Measurements from ENCODE around the gene MYO6. TPM values are rescaled to one million over a fixed set of nuclear protein-coding genes. Genes with fewer than 3 reads are reported as not detected.
A peak's percentile ranks its signal among the peaks of the same experiment; 100 is the strongest.

Gene MYO6
- total and polyA plus RNA-seq, 2 donors from 2014 or later: 32.0 to 114 TPM

GRCh38 chr6:75922226-75922625 lies 173.2 kb downstream of the MYO6 start:
- no peaks in the 10 kb centered on the region for H3K9me3 ChIP-seq (ENCODE audit: control insufficient read depth in 2 of 3, insufficient read depth in 1 of 3, low read length in 3 of 3)
- FAIRE-seq (no peak), DNase-seq (no peak)
- H3K36me3 ChIP-seq (ENCODE audit: control insufficient read depth in 2 of 3, insufficient read depth in 3 of 3, low read length in 3 of 3): peaks cover 0 to 15% (median 9%) of the 10 kb centered on the region in 3 donors
- no peak overlapping the region for H3K27ac ChIP-seq (ENCODE audit: low read depth in 2 of 2, low read length in 2 of 2)
- intact Hi-C loops (cut with DNase I): no loop called here
- H3K4me3 ChIP-seq (ENCODE audit: low read length in 3 of 3): no peak overlapping the region
- H3K27me3 ChIP-seq (ENCODE audit: control insufficient read depth, insufficient read depth, low read length): no peaks in the 10 kb centered on the region
- H3K4me1 ChIP-seq (ENCODE audit: control insufficient read depth in 2 of 3, insufficient read depth in 2 of 3, low read depth in 1 of 3, low read length in 3 of 3): no peaks in the 10 kb centered on the region
- TF ChIP-seq CTCF (IDR thresholded peaks at IDR 0.05; ENCODE audit: borderline replicate concordance, extremely low read depth, insufficient read depth): no peak
- no peak overlapping the region for H3K9ac ChIP-seq (ENCODE audit: low read length in 3 of 3)

DNA sequence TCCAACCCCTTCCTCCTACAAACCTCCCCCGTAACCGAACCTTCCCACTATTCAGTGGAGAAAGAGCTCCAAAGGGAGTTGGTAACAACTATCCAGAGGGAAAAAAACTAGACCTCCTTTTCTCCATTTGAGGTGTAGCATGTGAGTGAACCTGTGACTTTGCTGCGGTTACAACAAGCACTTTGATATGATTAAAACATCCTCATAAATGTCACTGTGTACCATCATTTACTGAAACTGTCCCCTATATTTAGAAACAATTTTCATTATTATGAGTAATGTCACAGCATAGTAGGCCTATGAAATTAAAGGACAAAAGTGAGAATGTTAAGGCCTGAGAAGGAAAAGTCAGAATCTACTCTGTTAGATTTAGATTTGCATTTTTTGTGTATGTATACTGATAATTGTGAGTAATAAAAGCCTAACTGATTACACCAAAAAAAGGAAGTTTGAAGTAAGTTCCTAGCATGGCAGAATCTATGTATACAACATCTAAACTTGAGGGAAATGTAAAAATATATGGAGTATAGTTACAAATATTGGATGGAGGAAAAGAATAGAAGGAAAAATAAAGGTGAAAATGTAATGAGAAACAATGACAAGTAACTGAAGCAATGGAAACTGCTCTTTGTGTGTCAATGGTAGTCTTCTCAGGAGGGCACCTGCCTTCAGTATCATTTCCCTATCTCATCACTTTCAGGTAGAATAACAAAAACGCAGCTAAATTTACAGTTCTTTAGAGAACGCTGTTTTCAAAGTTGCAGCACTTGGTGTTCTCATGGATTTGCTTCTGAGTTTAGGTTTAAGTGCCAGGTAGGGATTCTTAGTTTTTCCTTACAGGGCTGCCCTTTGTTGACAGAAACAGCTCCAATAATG lies 177.5 kb downstream of the MYO6 start:
- Histone ChIP-seq H3K36me3 (ENCODE audit: control insufficient read depth in 2 of 3, insufficient read depth in 3 of 3, low read length in 3 of 3) (no peaks in the 10 kb centered on the region), H3K9me3 (ENCODE audit: control insufficient read depth in 2 of 3, insufficient read depth in 1 of 3, low read length in 3 of 3) (no peaks in the 10 kb centered on the region), H3K4me3 (ENCODE audit: low read length in 3 of 3) (no peak overlapping the region), H3K27ac (ENCODE audit: low read depth in 2 of 2, low read length in 2 of 2) (no peak overlapping the region), H3K4me1 (ENCODE audit: control insufficient read depth in 2 of 3, insufficient read depth in 2 of 3, low read depth in 1 of 3, low read length in 3 of 3) (no peaks in the 10 kb centered on the region), H3K9ac (ENCODE audit: low read length in 3 of 3) (no peak overlapping the region), H3K27me3 (ENCODE audit: control insufficient read depth, insufficient read depth, low read length) (no peaks in the 10 kb centered on the region)
- intact Hi-C loops (cut with DNase I): no loop called here
- no peak for FAIRE-seq
- no peak for DNase-seq
- TF ChIP-seq CTCF (IDR thresholded peaks at IDR 0.05; ENCODE audit: borderline replicate concordance, extremely low read depth, insufficient read depth): no peak

DNA sequence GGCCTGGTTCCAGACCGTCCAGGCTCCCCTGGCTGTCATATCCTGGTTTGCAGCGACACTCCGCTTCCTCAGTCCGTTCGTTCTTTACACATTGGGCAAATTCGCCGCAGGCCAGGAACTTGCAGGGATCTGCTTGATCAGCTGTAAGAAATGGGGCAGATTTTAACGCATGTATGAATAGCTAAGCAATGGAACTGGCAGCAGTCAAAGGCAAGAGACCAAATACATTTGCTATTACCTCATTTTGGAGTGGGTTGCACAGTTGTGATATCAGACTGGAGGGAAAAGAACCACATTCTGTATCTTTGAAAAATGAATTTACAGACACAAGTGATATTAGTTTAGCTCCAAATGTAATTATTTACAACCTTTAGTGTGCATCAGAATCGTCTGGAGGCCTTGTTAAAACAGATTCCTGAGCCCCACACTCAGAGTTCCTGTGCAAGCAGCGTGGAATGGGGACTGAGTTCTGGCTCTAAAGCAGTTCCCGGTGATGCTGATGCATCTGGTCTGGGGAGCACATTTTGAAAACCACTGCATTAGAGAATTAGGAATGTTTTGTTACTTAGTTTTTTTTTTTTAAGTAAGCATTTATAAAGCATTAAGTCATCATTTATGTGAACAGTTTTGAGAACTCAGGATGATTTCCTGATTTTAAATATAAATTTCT lies 182.1 kb downstream of the MYO6 start:
- no peak overlapping the region for H3K4me3 ChIP-seq (ENCODE audit: low read length in 3 of 3)
- DNase-seq (peak; percentile 59 to 83 (median 77)), FAIRE-seq (no peak)
- peaks cover 0 to 3% (median 3%) of the 10 kb centered on the region in 3 donors for H3K4me1 ChIP-seq (ENCODE audit: control insufficient read depth in 2 of 3, insufficient read depth in 2 of 3, low read depth in 1 of 3, low read length in 3 of 3)
- H3K9ac ChIP-seq (ENCODE audit: low read length in 3 of 3): no peak overlapping the region
- no peak overlapping the region for H3K27ac ChIP-seq (ENCODE audit: low read depth in 2 of 2, low read length in 2 of 2)
- intact Hi-C loops (cut with DNase I): no loop called here
- no peak for TF ChIP-seq CTCF (IDR thresholded peaks at IDR 0.05; ENCODE audit: borderline replicate concordance, extremely low read depth, insufficient read depth)
- H3K36me3 ChIP-seq (ENCODE audit: control insufficient read depth in 2 of 3, insufficient read depth in 3 of 3, low read length in 3 of 3): no peaks in the 10 kb centered on the region
- no peaks in the 10 kb centered on the region for H3K9me3 ChIP-seq (ENCODE audit: control insufficient read depth in 2 of 3, insufficient read depth in 1 of 3, low read length in 3 of 3)
- H3K27me3 ChIP-seq (ENCODE audit: control insufficient read depth, insufficient read depth, low read length): no peaks in the 10 kb centered on the region

All from kidney (tissue), 14 donors.